Smooth muscle cell (in vitro differentiated cells): ENCODE measurements around the gene FAM25G. TPM values are rescaled to one million over a fixed set of nuclear protein-coding genes. Genes with fewer than 3 reads are reported as not detected.

ENCODE experiments used
- DNase-seq: peaks from one replicate; lab custom pipeline; 2025; ENCODE audit not compliant: unreplicated experiment; lab: John Stamatoyannopoulos, UW
- H2AFZ ChIP-seq: fragments of 200-600 bp; sonication (generic); 2 replicates; pipeline ENCODE4 v1.6.0; 2016; ENCODE audit warnings: antibody characterized with exemption, low read depth, mild to moderate bottlenecking
- H3F3A ChIP-seq: fragments of 200-600 bp; sonication (generic); 2 replicates; pipeline ENCODE4 v1.6.0; 2017; ENCODE audit warnings: antibody characterized with exemption, low read depth
- H3K27ac ChIP-seq: fragments of 200-600 bp; sonication (generic); 2 replicates; pipeline ENCODE4 v1.5.1; 2016; ENCODE audit warnings: low read depth, mild to moderate bottlenecking
- H3K27me3 ChIP-seq: fragments of 200-600 bp; sonication (generic); 2 replicates; pipeline ENCODE4 v1.6.1; 2016; ENCODE audit warnings: low read depth, mild to moderate bottlenecking
- H3K36me3 ChIP-seq: fragments of 200-600 bp; sonication (generic); 2 replicates; pipeline ENCODE4 v1.5.1; 2016; ENCODE audit warnings: low read depth
- H3K4me1 ChIP-seq: fragments of 200-600 bp; sonication (generic); 2 replicates; pipeline ENCODE4 v1.5.1; 2016; ENCODE audit warnings: low read depth
- H3K4me2 ChIP-seq: fragments of 200-600 bp; sonication (generic); 2 replicates; pipeline ENCODE4 v1.6.0; 2016; ENCODE audit warnings: mild to moderate bottlenecking
- H3K4me3 ChIP-seq: fragments of 200-600 bp; sonication (generic); 2 replicates; pipeline ENCODE4 v1.5.1; 2016; ENCODE audit warnings: mild to moderate bottlenecking
- H3K79me2 ChIP-seq: fragments of 200-600 bp; sonication (generic); 2 replicates; pipeline ENCODE4 v1.6.0; 2016; ENCODE audit warnings: low read depth, mild to moderate bottlenecking
- H3K9ac ChIP-seq: fragments of 200-600 bp; sonication (generic); 2 replicates; pipeline ENCODE4 v1.6.0; 2016; ENCODE audit warnings: low read depth
- H3K9me3 ChIP-seq: fragments of 200-600 bp; sonication (generic); replicated peaks from 2 replicates; pipeline ENCODE4 v1.5.1; 2016; ENCODE audit warnings: low read depth
- H4K20me1 ChIP-seq: fragments of 200-600 bp; sonication (generic); 2 replicates; pipeline ENCODE4 v1.6.0; 2016; ENCODE audit warnings: low read depth
- CTCF ChIP-seq: fragments of 200-600 bp; sonication (generic); IDR thresholded peaks from 2 replicates; pipeline ENCODE4 v1.5.1; 2017; ENCODE audit warnings: borderline replicate concordance, mild to moderate bottlenecking, antibody characterized with exemption; ENCODE audit not compliant: insufficient read depth, poor library complexity, severe bottlenecking
- WGBS: methylation state at CpG from one replicate; pipeline ENCODE4 v1.1.7; 2016; ENCODE audit warnings: low lambda C conversion rate; 5-methylcytosine and 5-hydroxymethylcytosine counted together
- polyA plus RNA-seq: library from polyadenylated mRNA; unstranded; fragments of >200 nt; fragmentation: Nextera tagmentation; extraction: Ambion mirVana; gene quantifications from 2 replicates; pipeline ENCODE4 v1.2.1, GENCODE V29; 2016
- total RNA-seq: library from RNA; depleted of rRNA; stranded (reverse); fragments of >200 nt; gene quantifications from 2 replicates; pipeline ENCODE4 v1.2.3, GENCODE V29; 2014

The FAM25G gene
- total and polyA plus RNA-seq, 2 experiments from 2014 or later = not detected

DNA sequence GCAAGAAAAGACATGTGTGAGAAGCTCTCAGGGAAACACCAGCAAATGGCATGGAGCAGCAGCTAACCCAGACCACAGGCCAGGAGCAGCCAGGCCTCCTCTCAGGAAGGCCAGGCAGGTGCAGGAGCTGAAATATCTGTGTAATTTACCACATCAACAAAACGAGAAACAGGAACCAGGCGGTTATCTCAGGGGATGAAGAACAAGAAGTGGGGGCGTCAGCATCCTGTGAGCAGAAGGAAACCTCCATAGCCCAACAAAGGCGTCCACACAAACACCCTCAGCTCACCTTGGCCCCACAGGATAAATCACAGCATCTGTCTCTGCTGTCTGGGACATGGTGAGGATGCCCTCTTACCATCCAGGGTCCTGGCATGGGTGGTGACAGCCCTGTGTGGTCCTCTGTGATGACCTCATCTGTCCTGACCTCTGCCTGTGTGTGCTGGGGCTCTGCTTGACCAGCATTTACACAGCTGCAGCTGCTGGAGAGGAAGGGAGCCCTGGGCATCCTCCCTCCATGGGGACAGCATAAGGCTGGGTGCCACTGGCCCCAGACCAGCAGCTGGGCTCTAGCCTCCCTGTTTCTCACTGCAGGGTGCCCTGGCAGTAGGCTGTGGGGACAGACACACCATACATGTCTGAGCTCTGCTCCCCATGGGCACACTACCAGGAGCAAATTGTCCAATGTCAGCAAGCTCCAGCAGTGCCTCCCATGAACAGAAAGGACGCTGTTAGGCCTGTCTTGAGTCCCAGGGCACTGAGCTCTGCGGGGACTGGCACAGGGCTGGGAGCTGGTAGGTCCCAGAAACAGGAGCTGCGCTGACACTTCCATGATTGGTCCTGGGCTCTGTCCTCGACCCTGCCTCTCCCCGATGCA, 42.2 kb downstream of the FAM25G start:
- Histone ChIP-seq H3K27ac (no peak overlapping the region), H3F3A (no peaks in the 10 kb centered on the region), H3K4me1 (no peaks in the 10 kb centered on the region), H3K79me2 (no peaks in the 10 kb centered on the region), H3K4me2 (no peak overlapping the region), H4K20me1 (no peaks in the 10 kb centered on the region), H3K36me3 (no peaks in the 10 kb centered on the region), H3K27me3 (no peaks in the 10 kb centered on the region), H3K9me3 (peaks cover 2% of the 10 kb centered on the region), H2AFZ (no peak overlapping the region), H3K4me3 (no peak overlapping the region), H3K9ac (no peak overlapping the region)
- no peak for TF ChIP-seq CTCF
- WGBS = 90% methylated on average over 9 of the region's 9 CpGs
- no peak for DNase-seq

DNA sequence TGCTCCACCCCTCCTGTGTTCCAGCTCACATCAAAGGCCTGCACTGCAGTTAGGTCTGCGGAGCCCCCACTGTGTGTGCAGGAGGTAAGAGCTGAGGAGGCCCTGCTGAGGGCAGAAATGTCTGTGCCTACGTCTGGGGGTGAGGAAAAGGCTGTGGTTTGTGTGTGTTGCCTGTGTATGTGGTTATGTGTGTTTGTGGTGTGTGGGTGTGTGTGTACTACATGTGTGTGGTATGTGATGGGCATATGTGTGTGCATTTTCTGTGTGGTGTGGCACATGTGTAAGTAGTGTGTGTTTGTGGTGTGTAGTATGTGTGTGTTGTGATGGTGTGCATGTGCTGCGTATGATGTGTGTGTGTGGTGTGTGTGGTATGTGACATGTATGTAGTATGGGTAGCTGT, 43.8 kb downstream of the FAM25G start:
- 86% methylated on average over 3 of the region's 3 CpGs for WGBS
- H3K79me2 ChIP-seq = no peaks in the 10 kb centered on the region
- peaks cover 2% of the 10 kb centered on the region for H3K9me3 ChIP-seq
- TF ChIP-seq CTCF = no peak
- no peak overlapping the region for H2AFZ ChIP-seq
- H3K9ac ChIP-seq = no peak overlapping the region
- H3F3A ChIP-seq = no peaks in the 10 kb centered on the region
- no peak overlapping the region for H3K4me3 ChIP-seq
- no peak for DNase-seq
- no peak overlapping the region for H3K4me2 ChIP-seq
- no peak overlapping the region for H3K27ac ChIP-seq
- H3K36me3 ChIP-seq = no peaks in the 10 kb centered on the region
- H4K20me1 ChIP-seq = no peaks in the 10 kb centered on the region
- H3K4me1 ChIP-seq = no peaks in the 10 kb centered on the region
- no peaks in the 10 kb centered on the region for H3K27me3 ChIP-seq

- Histone ChIP-seq H3K9me3 (peaks cover 2% of the 10 kb centered on the region), H4K20me1 (no peaks in the 10 kb centered on the region), H3K27ac (no peak overlapping the region), H3K79me2 (no peaks in the 10 kb centered on the region), H3K9ac (no peak overlapping the region), H3K27me3 (no peaks in the 10 kb centered on the region), H2AFZ (no peak overlapping the region), H3K36me3 (no peaks in the 10 kb centered on the region), H3K4me2 (no peak overlapping the region), H3K4me3 (no peak overlapping the region), H3F3A (no peaks in the 10 kb centered on the region), H3K4me1 (no peaks in the 10 kb centered on the region)
- WGBS = 93% methylated on average over 4 of the region's 4 CpGs
- no peak for TF ChIP-seq CTCF
- no peak for DNase-seq
Observed at GRCh38 chr10:47447209-47447608, 44.3 kb downstream of the FAM25G start.

DNA sequence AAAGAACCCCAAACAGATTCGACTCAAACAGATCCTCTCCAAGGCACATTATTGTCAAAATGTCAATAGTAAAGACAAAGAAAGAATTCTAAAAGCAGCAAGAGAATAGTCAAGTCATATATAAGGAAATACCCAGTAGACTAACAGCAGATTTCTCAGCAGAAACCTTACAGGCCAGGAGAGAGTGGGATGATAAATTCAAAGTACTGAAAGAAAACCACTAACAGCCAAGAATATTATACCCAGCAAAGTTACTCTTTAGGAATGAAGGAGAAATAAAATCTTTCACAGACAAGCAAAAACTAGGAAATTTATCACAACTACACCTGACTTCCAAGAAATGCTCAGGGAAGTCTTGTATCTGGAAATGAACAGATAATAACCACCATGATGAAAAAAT, 45.8 kb downstream of the FAM25G start:
- 82% methylated on average over 1 of the region's 1 CpG for whole genome bisulfite sequencing
- no peaks in the 10 kb centered on the region for H3K36me3 ChIP-seq
- no peaks in the 10 kb centered on the region for H3K79me2 ChIP-seq
- no peak for TF ChIP-seq CTCF
- no peaks in the 10 kb centered on the region for H4K20me1 ChIP-seq
- peaks cover 2% of the 10 kb centered on the region for H3K9me3 ChIP-seq
- H3K4me2 ChIP-seq = no peak overlapping the region
- no peaks in the 10 kb centered on the region for H3F3A ChIP-seq
- no peak overlapping the region for H3K4me3 ChIP-seq
- H2AFZ ChIP-seq = no peak overlapping the region
- H3K27me3 ChIP-seq = no peaks in the 10 kb centered on the region
- H3K4me1 ChIP-seq = no peaks in the 10 kb centered on the region
- no peak overlapping the region for H3K9ac ChIP-seq
- no peak overlapping the region for H3K27ac ChIP-seq
- no peak for DNase-seq
